Vagina (tissue), 2 donors: Measurements from ENCODE around the gene APLNR. TPM values are rescaled to one million over a fixed set of nuclear protein-coding genes. Genes with fewer than 3 reads are reported as not detected.

Experiments
- DNase-seq, 2 donors: peaks; one replicate each; pipeline ENCODE4 v3.0.0-alpha.2; 2017; ENCODE audit errors: extremely low spot score in 2 of 2
- H3K27ac ChIP-seq: fragments of 200-600 bp; sonication (generic); one replicate; pipeline ENCODE4 v1.5.1; 2019
- H3K27me3 ChIP-seq: fragments of 200-600 bp; sonication (generic); one replicate; pipeline ENCODE4 v1.5.1; 2019
- H3K36me3 ChIP-seq, 2 donors: fragments of 200-600 bp; sonication (generic); one replicate each; pipeline ENCODE4 v1.5.1; 2017 to 2019
- H3K4me1 ChIP-seq: fragments of 200-600 bp; sonication (generic); one replicate; pipeline ENCODE4 v1.5.1; 2019
- H3K4me3 ChIP-seq, 2 donors: fragments of 200-600 bp; sonication (generic); 1 replicate in 1 of 2; 2 replicates in 1 of 2; pipeline ENCODE4 v1.5.1; 2016 to 2019
- H3K9me3 ChIP-seq: fragments of 200-600 bp; sonication (generic); one replicate; pipeline ENCODE4 v1.5.1; 2019
- POLR2A ChIP-seq, 2 donors: fragments of 450-650 bp; IDR thresholded peaks; one replicate each; pipeline ENCODE4 v1.6.1; 2017; ENCODE audit warnings: antibody characterized with exemption in 2 of 2, mild to moderate bottlenecking in 2 of 2, moderate library complexity in 2 of 2
- POLR2AphosphoS5 ChIP-seq, 2 donors: sonication (generic); formaldehyde crosslinking; IDR thresholded peaks; one replicate each; pipeline ENCODE4 v1.9.0; 2017; ENCODE audit warnings: antibody characterized with exemption in 2 of 2, mild to moderate bottlenecking in 2 of 2, low read depth in 1 of 2; ENCODE audit not compliant: insufficient read depth in 1 of 2
- intact Hi-C: fragments of 100-400 bp; cut with DNase I; formaldehyde crosslinking; loops from one replicate; pipeline ENCODE4 v1.15.1; 2023
- total RNA-seq: library from RNA; depleted of rRNA; stranded (reverse); fragments of >200 nt; gene quantifications from one replicate; pipeline ENCODE4 v1.2.3, GENCODE V29; 2016
- TF ChIP-seq, protein P1 (sequence below), 3 experiments: fragments of 450-650 bp in 2 of 3; fragments of 200-600 bp in 1 of 3; sonication (generic) in 1 of 3; IDR thresholded peaks; one replicate each; pipeline ENCODE4 v1.5.1; 2017 to 2019; ENCODE audit warnings: antibody characterized with exemption in 3 of 3, mild to moderate bottlenecking in 2 of 3, moderate library complexity in 2 of 3

Gene APLNR
- total RNA-seq, 1 donor from 2014 or later = 2.9 TPM

DNA sequence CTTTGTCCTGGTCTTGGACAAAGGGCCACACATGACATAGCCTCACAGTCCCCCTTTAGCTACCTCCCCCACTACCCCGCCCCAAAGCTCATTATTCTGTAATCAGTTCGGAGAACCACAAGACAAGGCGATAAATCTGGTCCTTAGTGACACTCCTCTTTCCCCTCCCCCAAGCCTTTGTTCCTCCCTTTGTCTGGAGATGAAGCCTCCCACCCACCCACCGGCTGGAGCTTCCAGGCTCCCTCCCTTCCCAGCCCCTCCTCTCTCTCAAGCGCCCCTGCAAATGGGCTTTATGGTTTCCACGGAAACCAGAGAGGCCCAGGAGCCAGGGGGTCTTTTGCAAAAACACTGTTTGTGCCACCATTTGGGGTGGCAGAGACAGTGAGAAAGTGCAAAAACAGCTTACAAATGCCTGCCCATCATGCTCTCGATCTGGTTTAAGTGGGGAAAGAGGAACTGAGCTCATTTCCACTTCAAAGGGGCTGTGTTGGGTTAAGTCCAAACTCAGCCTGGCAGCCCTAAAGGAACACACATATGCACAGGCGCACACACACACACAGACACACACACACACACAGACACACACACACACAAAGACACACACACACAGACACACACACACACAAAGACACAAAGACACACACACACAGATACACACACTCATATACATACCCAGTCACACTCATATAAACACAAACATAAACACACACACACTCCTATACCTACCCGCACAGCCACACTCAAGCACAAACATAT, 23.5 kb downstream of the APLNR start:
- Histone ChIP-seq H3K27ac (no peak overlapping the region), H3K4me3 (no peak overlapping the region)

GRCh38 chr11:57210781-57211180, 26.3 kb downstream of the APLNR start:
- intact Hi-C loops = no loop called here
- Histone ChIP-seq H3K4me3 (no peak overlapping the region), H3K27me3 (no peaks in the 10 kb centered on the region), H3K9me3 (no peaks in the 10 kb centered on the region), H3K4me1 (no peaks in the 10 kb centered on the region), H3K36me3 (no peaks in the 10 kb centered on the region), H3K27ac (no peak overlapping the region)
- TF ChIP-seq POLR2A (IDR thresholded peaks at IDR 0.05) = no peak
- peak; percentile 21 to 28 for TF ChIP-seq POLR2AphosphoS5 (IDR thresholded peaks at IDR 0.05; ENCODE audit: insufficient read depth in 1 of 2, low read depth in 1 of 2)
- TF ChIP-seq, protein P1, sequence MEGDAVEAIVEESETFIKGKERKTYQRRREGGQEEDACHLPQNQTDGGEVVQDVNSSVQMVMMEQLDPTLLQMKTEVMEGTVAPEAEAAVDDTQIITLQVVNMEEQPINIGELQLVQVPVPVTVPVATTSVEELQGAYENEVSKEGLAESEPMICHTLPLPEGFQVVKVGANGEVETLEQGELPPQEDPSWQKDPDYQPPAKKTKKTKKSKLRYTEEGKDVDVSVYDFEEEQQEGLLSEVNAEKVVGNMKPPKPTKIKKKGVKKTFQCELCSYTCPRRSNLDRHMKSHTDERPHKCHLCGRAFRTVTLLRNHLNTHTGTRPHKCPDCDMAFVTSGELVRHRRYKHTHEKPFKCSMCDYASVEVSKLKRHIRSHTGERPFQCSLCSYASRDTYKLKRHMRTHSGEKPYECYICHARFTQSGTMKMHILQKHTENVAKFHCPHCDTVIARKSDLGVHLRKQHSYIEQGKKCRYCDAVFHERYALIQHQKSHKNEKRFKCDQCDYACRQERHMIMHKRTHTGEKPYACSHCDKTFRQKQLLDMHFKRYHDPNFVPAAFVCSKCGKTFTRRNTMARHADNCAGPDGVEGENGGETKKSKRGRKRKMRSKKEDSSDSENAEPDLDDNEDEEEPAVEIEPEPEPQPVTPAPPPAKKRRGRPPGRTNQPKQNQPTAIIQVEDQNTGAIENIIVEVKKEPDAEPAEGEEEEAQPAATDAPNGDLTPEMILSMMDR (IDR thresholded peaks at IDR 0.05) = no peak
- no peak for DNase-seq

More for the DNA sequence above, 23.5 kb downstream of the APLNR start:
- no peak for TF ChIP-seq POLR2A (IDR thresholded peaks at IDR 0.05)
- TF ChIP-seq, protein P1 (IDR thresholded peaks at IDR 0.05) = no peak
- Histone ChIP-seq H3K36me3 (no peaks in the 10 kb centered on the region), H3K27me3 (no peaks in the 10 kb centered on the region), H3K9me3 (no peaks in the 10 kb centered on the region), H3K4me1 (no peaks in the 10 kb centered on the region)
- no peak for DNase-seq
- intact Hi-C loops = no loop called here

DNA sequence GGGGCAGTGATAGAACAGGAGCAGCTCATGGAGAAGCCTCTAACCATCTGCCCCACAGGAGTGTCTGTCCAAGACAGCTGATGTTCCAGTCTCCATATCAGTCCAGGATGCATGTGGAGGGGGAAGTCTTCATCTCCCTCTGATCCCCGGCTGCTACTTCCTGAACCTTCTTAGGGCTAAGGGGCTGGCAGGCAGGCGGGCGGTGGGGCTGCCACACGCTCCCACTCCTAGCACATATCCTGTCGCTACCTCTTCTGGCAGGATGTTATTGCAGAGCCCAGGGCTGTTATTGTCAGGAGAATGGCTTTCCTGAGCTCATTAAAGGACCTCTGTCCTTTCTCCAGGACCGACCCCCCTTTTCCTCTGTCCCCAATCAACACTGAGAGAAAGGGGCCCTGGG, 29.9 kb downstream of the APLNR start:
- no peak overlapping the region for H3K27ac ChIP-seq
- H3K4me3 ChIP-seq = no peak overlapping the region
- H3K9me3 ChIP-seq = no peaks in the 10 kb centered on the region
- DNase-seq = no peak
- no peaks in the 10 kb centered on the region for H3K27me3 ChIP-seq
- H3K4me1 ChIP-seq = peaks cover 19% of the 10 kb centered on the region
- intact Hi-C loops = no loop called here
- H3K36me3 ChIP-seq = no peaks in the 10 kb centered on the region
- TF ChIP-seq, protein P1 (IDR thresholded peaks at IDR 0.05) = no peak
- TF ChIP-seq POLR2AphosphoS5 (IDR thresholded peaks at IDR 0.05; ENCODE audit: insufficient read depth in 1 of 2, low read depth in 1 of 2) (no peak), POLR2A (IDR thresholded peaks at IDR 0.05) (no peak)

- no peaks in the 10 kb centered on the region for H3K9me3 ChIP-seq
- no peak for DNase-seq
- H3K36me3 ChIP-seq = no peaks in the 10 kb centered on the region
- no peak overlapping the region for H3K27ac ChIP-seq
- TF ChIP-seq, protein P1 (IDR thresholded peaks at IDR 0.05) = peak in 1 of 3 experiments; percentile 22
- no peak for TF ChIP-seq POLR2AphosphoS5 (IDR thresholded peaks at IDR 0.05; ENCODE audit: insufficient read depth in 1 of 2, low read depth in 1 of 2)
- H3K27me3 ChIP-seq = no peaks in the 10 kb centered on the region
- no peak overlapping the region for H3K4me3 ChIP-seq
- intact Hi-C loops = no loop called here
- peaks cover 19% of the 10 kb centered on the region for H3K4me1 ChIP-seq
Observed at GRCh38 chr11:57205041-57205641, 31.9 kb downstream of the APLNR start.

GRCh38 chr11:57203882-57204480, 33.1 kb downstream of the APLNR start:
- peaks cover 19% of the 10 kb centered on the region for H3K4me1 ChIP-seq
- H3K27ac ChIP-seq = no peak overlapping the region
- intact Hi-C loops = no loop called here
- no peaks in the 10 kb centered on the region for H3K36me3 ChIP-seq
- no peaks in the 10 kb centered on the region for H3K27me3 ChIP-seq
- H3K9me3 ChIP-seq = no peaks in the 10 kb centered on the region
- no peak for DNase-seq
- H3K4me3 ChIP-seq = no peak overlapping the region
- TF ChIP-seq, protein P1 (IDR thresholded peaks at IDR 0.05) = no peak
- TF ChIP-seq POLR2A (IDR thresholded peaks at IDR 0.05) = no peak
- TF ChIP-seq POLR2AphosphoS5 (IDR thresholded peaks at IDR 0.05; ENCODE audit: insufficient read depth in 1 of 2, low read depth in 1 of 2) = no peak
